GM20000 (cell line): ENCODE results near the gene C9orf78.

Source experiments
- DNase-seq: peaks from one replicate; pipeline ENCODE4 v3.0.0; 2012; ENCODE audit warnings: low spot score
- TF ChIP-seq, protein P1 (sequence below): IDR thresholded peaks from 2 replicates; pipeline ENCODE4 v1.5.1; 2012; ENCODE audit warnings: mild to moderate bottlenecking, control low read depth; ENCODE audit errors: extremely low read depth, missing control alignments

C9orf78 gene

DNA sequence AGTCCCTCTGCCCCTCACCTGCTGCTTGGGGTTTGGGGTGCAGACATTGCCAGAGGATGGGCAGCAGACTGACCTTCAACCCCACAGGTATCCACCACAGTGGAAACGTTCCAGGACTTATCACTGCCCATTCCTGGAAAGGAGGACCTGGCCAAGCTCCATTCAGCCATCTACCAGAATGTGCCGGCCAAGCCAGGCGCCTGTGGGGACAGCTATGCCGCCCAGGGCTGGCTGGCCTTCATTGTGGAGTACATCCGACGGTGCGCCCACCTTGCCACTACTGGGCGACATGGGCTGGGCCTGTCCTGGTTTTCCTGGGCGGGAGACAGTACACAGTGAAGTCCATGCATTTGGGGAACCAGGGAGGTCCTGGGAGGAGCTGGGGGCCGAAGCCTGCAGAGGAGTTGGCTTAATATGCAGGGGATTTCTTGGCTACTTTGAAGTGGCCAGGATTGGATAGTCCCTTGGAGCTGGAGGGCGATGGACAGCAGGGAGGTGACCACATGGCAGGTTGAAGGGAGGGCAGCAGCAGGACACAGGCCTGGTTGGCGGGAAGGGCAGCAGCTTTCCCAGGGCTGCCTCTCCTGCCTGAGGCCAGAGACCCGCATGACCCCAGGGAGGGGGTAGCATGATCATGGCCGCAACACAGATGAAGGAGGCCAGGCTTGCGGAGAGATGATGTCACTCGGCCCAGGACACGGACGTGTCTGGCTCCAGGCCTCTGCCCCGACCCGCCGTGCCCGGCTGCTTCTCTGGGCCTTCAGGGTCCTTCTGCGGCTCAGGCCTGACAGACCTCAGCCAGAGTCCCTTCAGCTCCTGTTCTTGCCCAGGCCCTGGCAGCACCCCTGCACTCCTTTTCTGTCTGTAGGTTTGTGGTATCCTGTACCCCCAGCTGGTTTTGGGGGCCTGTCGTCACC is 34.8 kb upstream of the C9orf78 start:
- DNase-seq = no peak
- TF ChIP-seq, protein P1, sequence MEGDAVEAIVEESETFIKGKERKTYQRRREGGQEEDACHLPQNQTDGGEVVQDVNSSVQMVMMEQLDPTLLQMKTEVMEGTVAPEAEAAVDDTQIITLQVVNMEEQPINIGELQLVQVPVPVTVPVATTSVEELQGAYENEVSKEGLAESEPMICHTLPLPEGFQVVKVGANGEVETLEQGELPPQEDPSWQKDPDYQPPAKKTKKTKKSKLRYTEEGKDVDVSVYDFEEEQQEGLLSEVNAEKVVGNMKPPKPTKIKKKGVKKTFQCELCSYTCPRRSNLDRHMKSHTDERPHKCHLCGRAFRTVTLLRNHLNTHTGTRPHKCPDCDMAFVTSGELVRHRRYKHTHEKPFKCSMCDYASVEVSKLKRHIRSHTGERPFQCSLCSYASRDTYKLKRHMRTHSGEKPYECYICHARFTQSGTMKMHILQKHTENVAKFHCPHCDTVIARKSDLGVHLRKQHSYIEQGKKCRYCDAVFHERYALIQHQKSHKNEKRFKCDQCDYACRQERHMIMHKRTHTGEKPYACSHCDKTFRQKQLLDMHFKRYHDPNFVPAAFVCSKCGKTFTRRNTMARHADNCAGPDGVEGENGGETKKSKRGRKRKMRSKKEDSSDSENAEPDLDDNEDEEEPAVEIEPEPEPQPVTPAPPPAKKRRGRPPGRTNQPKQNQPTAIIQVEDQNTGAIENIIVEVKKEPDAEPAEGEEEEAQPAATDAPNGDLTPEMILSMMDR = no peak

DNA sequence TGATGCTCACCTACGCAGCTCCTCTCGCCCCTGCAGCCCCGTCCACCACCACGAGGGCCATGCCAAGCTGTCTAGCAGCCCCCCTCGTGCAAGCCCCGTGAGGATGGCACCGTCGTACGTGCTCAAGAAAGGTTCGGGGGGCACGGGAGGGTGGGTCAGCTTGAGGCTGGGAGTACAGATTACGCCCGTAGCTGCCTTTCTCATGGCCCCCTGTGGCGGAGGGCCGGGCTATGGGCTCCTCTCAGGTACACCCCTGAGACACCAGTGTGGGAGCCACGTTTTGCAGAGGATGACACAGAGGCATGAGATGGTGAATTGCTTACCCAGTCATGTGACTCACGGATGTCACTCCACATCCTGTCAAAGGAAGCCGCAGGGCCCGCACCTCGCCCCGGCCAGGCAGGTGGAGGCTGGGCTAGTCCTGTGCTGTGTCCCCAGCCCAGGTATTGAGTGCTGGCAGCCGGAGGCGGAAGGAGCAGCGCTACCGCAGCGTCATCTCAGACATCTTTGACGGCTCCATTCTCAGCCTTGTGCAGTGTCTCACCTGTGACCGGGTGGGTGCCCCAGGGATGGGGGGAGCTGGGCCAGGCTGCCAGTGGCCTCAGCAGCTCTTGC is 33.9 kb upstream of the C9orf78 start:
- TF ChIP-seq, protein P1 = no peak
- DNase-seq = no peak

DNA sequence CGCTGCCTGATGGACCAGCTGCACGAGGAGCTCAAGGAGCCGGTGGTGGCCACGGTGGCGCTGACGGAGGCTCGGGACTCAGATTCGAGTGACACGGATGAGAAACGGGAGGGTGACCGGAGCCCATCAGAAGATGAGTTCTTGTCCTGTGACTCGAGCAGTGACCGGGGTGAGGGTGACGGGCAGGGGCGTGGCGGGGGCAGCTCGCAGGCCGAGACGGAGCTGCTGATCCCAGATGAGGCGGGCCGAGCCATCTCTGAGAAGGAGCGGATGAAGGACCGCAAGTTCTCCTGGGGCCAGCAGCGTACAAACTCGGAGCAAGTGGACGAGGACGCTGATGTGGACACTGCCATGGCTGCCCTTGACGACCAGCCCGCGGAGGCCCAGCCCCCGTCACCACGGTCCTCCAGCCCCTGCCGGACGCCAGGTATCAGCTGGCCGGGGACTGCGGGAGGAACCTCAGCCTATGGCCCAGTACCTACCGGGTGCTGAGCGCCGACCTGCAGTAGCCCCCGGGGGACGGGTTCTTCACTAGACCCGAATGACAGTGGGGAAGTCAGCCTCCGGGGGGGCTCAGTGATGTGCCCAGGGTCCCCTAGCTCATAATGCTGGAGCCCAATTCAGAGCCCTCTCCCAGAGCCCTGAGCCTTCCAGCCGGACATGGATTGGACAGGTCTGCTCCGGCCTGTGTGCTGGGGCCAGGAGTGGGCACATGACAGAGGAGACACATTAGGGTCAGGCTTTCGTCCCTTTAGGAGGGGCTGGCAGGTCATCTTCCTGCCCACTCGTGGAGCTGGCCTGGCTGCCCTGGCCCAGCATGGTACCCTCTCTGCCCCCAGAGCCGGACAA is 33.2 kb upstream of the C9orf78 start:
- TF ChIP-seq, protein P1 = no peak
- DNase-seq = no peak

DNA sequence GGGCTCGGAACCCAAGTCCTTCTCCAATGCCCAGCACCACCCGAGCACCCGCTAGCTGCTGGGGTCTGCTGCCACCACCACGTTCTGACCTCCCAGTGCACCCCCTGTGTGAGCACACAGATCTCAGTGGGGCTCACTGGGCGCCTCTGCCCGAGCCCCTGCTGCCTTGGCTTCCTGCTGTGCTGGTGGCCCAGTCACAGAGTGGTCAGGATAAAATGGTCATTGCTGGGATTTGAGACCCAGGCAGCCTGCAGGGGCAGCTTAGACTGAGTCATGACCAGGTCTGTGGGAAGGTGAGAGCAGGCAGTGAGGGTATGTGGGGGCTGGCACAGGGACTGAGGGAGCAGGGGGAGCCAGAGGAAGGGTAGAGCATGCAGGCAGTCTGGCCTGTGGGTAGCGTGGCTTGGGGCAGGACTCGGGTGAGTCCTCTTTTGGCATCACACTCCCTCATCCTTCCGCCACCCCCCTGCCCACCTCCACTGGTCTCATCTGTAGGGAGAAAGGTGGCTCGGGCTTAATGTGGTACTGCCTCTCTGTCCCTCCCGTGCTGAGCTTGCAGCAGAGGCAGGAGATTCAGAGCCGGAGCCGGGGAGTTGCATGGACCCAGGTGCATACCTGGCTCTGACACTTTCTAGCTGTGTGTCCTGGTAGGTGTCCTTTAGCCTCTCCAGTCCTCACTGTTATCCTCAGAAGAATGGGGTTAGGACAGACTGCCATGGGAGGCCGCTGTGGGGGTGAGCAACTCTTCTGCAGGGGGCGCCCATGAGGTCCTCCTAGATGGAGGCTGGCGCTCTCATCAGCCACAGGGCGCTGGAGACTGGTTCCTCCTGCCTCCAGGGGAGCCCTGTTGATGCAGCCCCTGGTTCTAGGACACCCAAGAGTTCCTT is 32.3 kb upstream of the C9orf78 start:
- DNase-seq = no peak
- TF ChIP-seq, protein P1 = no peak

DNA sequence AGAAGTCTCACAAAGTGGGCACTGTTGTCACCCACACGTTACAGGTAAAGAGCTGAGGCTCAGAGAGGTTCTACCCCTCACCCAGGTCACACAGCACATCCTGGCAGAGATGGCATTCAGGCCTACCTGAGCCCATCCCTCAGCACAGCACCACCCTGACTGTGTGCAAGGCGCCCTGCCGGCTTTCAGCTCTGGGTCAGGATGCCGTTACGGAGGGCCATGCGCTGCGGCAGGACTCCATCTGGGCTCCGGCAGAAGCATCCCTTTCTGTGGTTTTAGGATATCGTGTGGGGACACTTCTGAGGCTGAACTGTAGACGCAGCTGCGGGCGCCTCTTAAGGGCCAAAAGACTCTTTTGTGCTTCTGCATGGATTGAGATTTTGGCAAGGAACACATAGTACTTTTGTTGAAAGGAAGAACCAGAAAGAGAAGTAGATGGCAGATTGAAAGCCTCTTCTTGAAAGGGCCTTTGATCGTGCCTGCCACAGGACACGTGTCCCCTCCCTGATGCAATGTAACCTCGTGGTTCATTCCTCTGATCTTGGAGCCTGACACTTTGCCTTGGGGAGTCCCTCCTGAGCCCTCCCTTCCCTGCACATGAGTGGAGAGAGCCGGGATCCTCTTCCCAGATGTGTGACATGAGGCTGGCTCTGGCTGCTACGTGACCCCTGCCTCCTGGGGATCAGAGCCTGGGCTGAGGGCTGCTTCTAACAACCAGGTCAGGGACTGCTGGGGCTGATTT is 31.5 kb upstream of the C9orf78 start:
- TF ChIP-seq, protein P1 = no peak
- no peak for DNase-seq

DNA sequence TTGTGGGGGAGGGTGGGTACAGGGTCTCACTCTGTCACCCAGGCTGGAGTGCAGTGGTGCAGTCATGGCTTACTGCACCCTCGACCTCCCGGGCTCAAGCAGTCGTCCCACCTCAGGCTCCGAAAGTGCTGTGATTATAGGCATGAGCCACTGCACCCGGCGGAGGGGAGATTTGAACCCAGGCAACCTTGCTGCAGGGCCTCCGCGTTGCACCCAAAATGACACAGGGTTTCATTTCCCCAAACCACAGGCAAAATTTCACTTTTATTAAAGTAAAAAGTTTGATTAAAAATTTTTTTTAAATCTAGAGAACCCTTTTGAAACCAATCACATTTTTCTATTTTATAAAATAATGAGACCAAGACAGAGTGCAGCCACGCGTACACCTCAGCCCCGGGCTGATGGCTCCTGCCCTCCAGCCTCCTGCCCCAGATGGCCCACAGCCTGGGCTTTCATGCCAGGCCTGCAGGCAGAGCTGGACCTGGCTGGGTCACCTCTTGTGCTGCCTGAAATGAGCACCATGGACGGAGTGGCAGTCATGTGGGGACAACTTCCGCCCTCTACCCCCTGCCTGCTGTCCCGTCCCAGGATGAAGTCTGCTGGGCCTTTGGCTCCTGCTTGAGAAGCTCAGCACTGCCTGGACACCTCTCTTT is 30.7 kb upstream of the C9orf78 start:
- no peak for DNase-seq
- TF ChIP-seq, protein P1 = no peak
